ENCODE results near the gene ZMYM3. TPM values are rescaled to one million over a fixed set of nuclear protein-coding genes. Genes with fewer than 3 reads are reported as not detected.
A peak's percentile ranks its signal among the peaks of the same experiment; 100 is the strongest.

Gene ZMYM3
- total and polyA plus RNA-seq, 9 of the 15 experiments (the other 6 are each of a cell fraction or from before 2014, with no cell fraction given) = 4.3 to 36.3 (median 16.8) TPM

GRCh38 chrX:71254092-71254963 is at the start of gene ZMYM3 (continued):
- TF ChIP-seq ZHX1 (conservative IDR thresholded peaks at IDR 0.05; ENCODE audit: low read length) (no peak), NFE2 (IDR thresholded peaks at IDR 0.05; ENCODE audit: low read depth) (no peak), TAF1 (IDR thresholded peaks at IDR 0.05; ENCODE audit: control insufficient read depth, extremely low read depth, insufficient read depth, low read length, severe bottlenecking) (peak; percentile 22), MLX (CRISPR knock-in tag; conservative IDR thresholded peaks at IDR 0.05) (no peak), THAP7 (CRISPR knock-in tag; IDR thresholded peaks at IDR 0.05) (no peak), ZNF280A (IDR thresholded peaks at IDR 0.05; ENCODE audit: low read depth, partially characterized antibody) (no peak), HNRNPUL1 (IDR thresholded peaks at IDR 0.05; ENCODE audit: low read length) (no peak), CBFA2T2 (conservative IDR thresholded peaks at IDR 0.05) (no peak), RAD51 (IDR thresholded peaks at IDR 0.05; ENCODE audit: borderline replicate concordance, low read depth) (peak; percentile 12; the same call in 1 of the 2 replicates), HSF4 (CRISPR knock-in tag; IDR thresholded peaks at IDR 0.05; ENCODE audit: borderline replicate concordance) (no peak), CCNT2 (IDR thresholded peaks at IDR 0.05; ENCODE audit: borderline replicate concordance, extremely low read depth, insufficient read length, low read depth, low read length) (peak; percentile 67), TAF7 (tag; IDR thresholded peaks at IDR 0.05) (no peak), NFE2L1 (tag; IDR thresholded peaks at IDR 0.05; ENCODE audit: borderline replicate concordance, low read depth) (no peak), ERF (CRISPR knock-in tag; IDR thresholded peaks at IDR 0.05) (no peak), MTA3 (IDR thresholded peaks at IDR 0.05; ENCODE audit: borderline replicate concordance) (no peak), PHB2 (IDR thresholded peaks at IDR 0.05; ENCODE audit: low read depth) (no peak), TGIF2 (CRISPR knock-in tag; IDR thresholded peaks at IDR 0.05) (no peak), POLR2A (conservative IDR thresholded peaks at IDR 0.05) (0 out of 2 replicates have a peak, but pooled peaks have one; percentile 25), FOXA3 (CRISPR knock-in tag; conservative IDR thresholded peaks at IDR 0.05 in 1 of 2, IDR thresholded peaks at IDR 0.05 in 1 of 2) (no peak), ZNF740 (CRISPR knock-in tag; IDR thresholded peaks at IDR 0.05) (no peak; the same call in 1 of the 2 replicates), ZNF740 (tag; IDR thresholded peaks at IDR 0.05) (0 out of 4 replicates have a peak, but pooled peaks of 1 of the 2 experiments have one; percentile 16)

All from K562 (cell line).